IPS-18a (cell line): ENCODE data around the gene CBX8.
"Not testable (repeated sequence)": the region's sequence is repeated elsewhere in the genome, so short reads cannot be mapped to it uniquely, and the experiment has no call there.

Source experiments
- H3K27ac ChIP-seq: one replicate; pipeline ENCODE4 v1.5.1; 2013; ENCODE audit warnings: low read length
- H3K27me3 ChIP-seq: one replicate; pipeline ENCODE4 v1.6.1; 2013; ENCODE audit warnings: mild to moderate bottlenecking, low read length; ENCODE audit not compliant: control insufficient read depth, insufficient read depth
- H3K36me3 ChIP-seq: one replicate; pipeline ENCODE4 v1.6.1; 2013; ENCODE audit warnings: low read depth, low read length; ENCODE audit not compliant: control insufficient read depth
- H3K4me1 ChIP-seq: one replicate; pipeline ENCODE4 v1.6.1; 2013; ENCODE audit warnings: low read depth, low read length; ENCODE audit not compliant: control insufficient read depth
- H3K4me3 ChIP-seq: one replicate; pipeline ENCODE4 v1.5.1; 2013; ENCODE audit warnings: low read length
- H3K9ac ChIP-seq: one replicate; pipeline ENCODE4 v1.6.1; 2013; ENCODE audit warnings: mild to moderate bottlenecking, low read length, moderate library complexity
- H3K9me3 ChIP-seq: one replicate; pipeline ENCODE4 v1.6.1; 2013; ENCODE audit warnings: low read depth, low read length; ENCODE audit not compliant: control insufficient read depth

The CBX8 gene

GRCh38 chr17:79776376-79777119, 20.3 kb downstream of the CBX8 start:
- Histone ChIP-seq H3K27ac (no peak overlapping the region), H3K4me1 (peaks cover 17% of the 10 kb centered on the region)

GRCh38 chr17:79775632-79776031, 21.2 kb downstream of the CBX8 start:
- H3K27me3 ChIP-seq: peaks cover 24% of the 10 kb centered on the region
- no peak overlapping the region for H3K9ac ChIP-seq
- peaks cover 13% of the 10 kb centered on the region for H3K36me3 ChIP-seq
- H3K27ac ChIP-seq: no peak overlapping the region
- no peaks in the 10 kb centered on the region for H3K9me3 ChIP-seq
- peaks cover 17% of the 10 kb centered on the region for H3K4me1 ChIP-seq
- no peak overlapping the region for H3K4me3 ChIP-seq

More at GRCh38 chr17:79776376-79777119, 20.3 kb downstream of the CBX8 start:
- Histone ChIP-seq H3K9me3 (no peaks in the 10 kb centered on the region), H3K4me3 (peak overlapping the region; percentile 68), H3K9ac (peak overlapping the region; percentile 79), H3K27me3 (peaks cover 24% of the 10 kb centered on the region), H3K36me3 (peaks cover 21% of the 10 kb centered on the region)

- H3K9ac ChIP-seq: no peak overlapping the region
- H3K4me3 ChIP-seq: no peak overlapping the region
- peaks cover 24% of the 10 kb centered on the region for H3K27me3 ChIP-seq
- H3K36me3 ChIP-seq: peaks cover 2% of the 10 kb centered on the region
- H3K27ac ChIP-seq: no peak overlapping the region
- no peaks in the 10 kb centered on the region for H3K9me3 ChIP-seq
- H3K4me1 ChIP-seq: peaks cover 15% of the 10 kb centered on the region
Measured at GRCh38 chr17:79774561-79774975, 22.3 kb downstream of the CBX8 start.

- not testable (repeated sequence) for H3K36me3 ChIP-seq, H3K4me3 ChIP-seq, H3K27ac ChIP-seq, H3K9me3 ChIP-seq, H3K9ac ChIP-seq
- peaks cover 12% of the 10 kb centered on the region for H3K4me1 ChIP-seq
- peaks cover 24% of the 10 kb centered on the region for H3K27me3 ChIP-seq
Measured at GRCh38 chr17:79772726-79773125, 24.2 kb downstream of the CBX8 start.

- no peaks in the 10 kb centered on the region for H3K36me3 ChIP-seq
- H3K27me3 ChIP-seq: peaks cover 16% of the 10 kb centered on the region
Measured at GRCh38 chr17:79771276-79771675, 25.6 kb downstream of the CBX8 start.

GRCh38 chr17:79769570-79770506, 27.0 kb downstream of the CBX8 start:
- H3K4me3 ChIP-seq: no peak overlapping the region
- H3K9ac ChIP-seq: no peak overlapping the region
- H3K27me3 ChIP-seq: peaks cover 2% of the 10 kb centered on the region
- H3K36me3 ChIP-seq: no peaks in the 10 kb centered on the region
- no peak overlapping the region for H3K27ac ChIP-seq
- H3K9me3 ChIP-seq: no peaks in the 10 kb centered on the region
- H3K4me1 ChIP-seq: no peaks in the 10 kb centered on the region

More at GRCh38 chr17:79771276-79771675, 25.6 kb downstream of the CBX8 start:
- H3K4me3 ChIP-seq: no peak overlapping the region
- H3K27ac ChIP-seq: no peak overlapping the region
- H3K9ac ChIP-seq: no peak overlapping the region
- no peaks in the 10 kb centered on the region for H3K9me3 ChIP-seq
- H3K4me1 ChIP-seq: peaks cover 4% of the 10 kb centered on the region

- H3K27me3 ChIP-seq: no peaks in the 10 kb centered on the region
- no peak overlapping the region for H3K4me3 ChIP-seq
- H3K36me3 ChIP-seq: no peaks in the 10 kb centered on the region
- H3K9ac ChIP-seq: no peak overlapping the region
- no peaks in the 10 kb centered on the region for H3K4me1 ChIP-seq
- no peak overlapping the region for H3K27ac ChIP-seq
- H3K9me3 ChIP-seq: no peaks in the 10 kb centered on the region
Measured at GRCh38 chr17:79765708-79766107, 31.2 kb downstream of the CBX8 start.

- Histone ChIP-seq H3K27ac (no peak overlapping the region), H3K9ac (no peak overlapping the region)
Measured at GRCh38 chr17:79761894-79762589, 34.8 kb downstream of the CBX8 start.

GRCh38 chr17:79760197-79760906, 36.5 kb downstream of the CBX8 start:
- Histone ChIP-seq H3K4me3 (no peak overlapping the region), H3K36me3 (no peaks in the 10 kb centered on the region), H3K4me1 (no peaks in the 10 kb centered on the region), H3K9me3 (no peaks in the 10 kb centered on the region), H3K27ac (no peak overlapping the region), H3K9ac (no peak overlapping the region), H3K27me3 (no peaks in the 10 kb centered on the region)

More at GRCh38 chr17:79761894-79762589, 34.8 kb downstream of the CBX8 start:
- H3K36me3 ChIP-seq: no peaks in the 10 kb centered on the region
- no peaks in the 10 kb centered on the region for H3K9me3 ChIP-seq
- H3K4me3 ChIP-seq: no peak overlapping the region
- H3K4me1 ChIP-seq: no peaks in the 10 kb centered on the region
- H3K27me3 ChIP-seq: no peaks in the 10 kb centered on the region

GRCh38 chr17:79758271-79758670, 38.6 kb downstream of the CBX8 start:
- H3K9ac ChIP-seq: no peak overlapping the region
- H3K9me3 ChIP-seq: no peaks in the 10 kb centered on the region
- no peak overlapping the region for H3K27ac ChIP-seq
- no peaks in the 10 kb centered on the region for H3K36me3 ChIP-seq
- H3K4me1 ChIP-seq: no peaks in the 10 kb centered on the region
- H3K4me3 ChIP-seq: no peak overlapping the region
- H3K27me3 ChIP-seq: no peaks in the 10 kb centered on the region
